Activated B cell treated with CpG ODN at 0.5 μM for 24 hours (primary cell): ENCODE measurements around the gene DHRS13. TPM values are rescaled to one million over a fixed set of nuclear protein-coding genes. Genes with fewer than 3 reads are reported as not detected.
"Not testable (repeated sequence)": the region's sequence is repeated elsewhere in the genome, so short reads cannot be mapped to it uniquely, and the experiment has no call there.

Source experiments
- ATAC-seq: fragments of 200-7000 bp; cut with Tn5 transposase; one replicate; pipeline ENCODE4 v1.10.0; 2021; ENCODE audit warnings: low read depth, mild to moderate bottlenecking, moderate library complexity
- CTCF ChIA-PET: fragments of 350-600 bp; sonication (Branson Sonifier 250); formaldehyde crosslinking; loops from one replicate; lab custom pipeline; 2021; ENCODE audit warnings: antibody characterized with exemption; lab: Charles Lee
- POLR2A ChIA-PET: fragments of 350-600 bp; sonication (Branson Sonifier 250); formaldehyde crosslinking; loops from one replicate; lab custom pipeline; 2021; ENCODE audit warnings: antibody characterized with exemption; lab: Charles Lee
- DNase-seq: peaks from one replicate; pipeline ENCODE4 v3.0.0; 2022
- H3K27ac Mint-ChIP-seq: one replicate; pipeline ENCODE4 v1.8.0; 2020; ENCODE audit warnings: mixed read lengths
- H3K27me3 Mint-ChIP-seq: one replicate; pipeline ENCODE4 v1.8.0; 2021; ENCODE audit warnings: mixed read lengths
- H3K36me3 Mint-ChIP-seq: one replicate; pipeline ENCODE4 v1.8.0; 2021; ENCODE audit warnings: low read depth, mixed read lengths
- H3K4me1 Mint-ChIP-seq: one replicate; pipeline ENCODE4 v1.8.0; 2021; ENCODE audit warnings: mixed read lengths
- H3K4me3 Mint-ChIP-seq: one replicate; pipeline ENCODE4 v1.8.0; 2020; ENCODE audit warnings: mild to moderate bottlenecking, mixed read lengths
- H3K9me3 Mint-ChIP-seq: one replicate; pipeline ENCODE4 v1.8.0; 2020; ENCODE audit warnings: mixed read lengths
- CTCF ChIP-seq: fragments of 200-600 bp; IDR thresholded peaks from one replicate; pipeline ENCODE4 v1.8.0; 2022; ENCODE audit warnings: antibody characterized with exemption, mild to moderate bottlenecking
- intact Hi-C: fragments of 100-400 bp; cut with micrococcal nuclease; formaldehyde crosslinking; loops from one replicate; pipeline ENCODE4 v1.15.1; 2024
- total RNA-seq: library from RNA; stranded (reverse); gene quantifications from 2 replicates; pipeline ENCODE4 v1.2.3, GENCODE V29; 2022

DHRS13 gene
- total RNA-seq, 1 donor from 2014 or later, result 39.6 TPM

- TF ChIP-seq CTCF, result no peak
- Mint-ChIP-seq H3K27ac (no peak overlapping the region), H3K36me3 (peaks cover 57% of the 10 kb centered on the region), H3K9me3 (no peaks in the 10 kb centered on the region), H3K4me1 (peaks cover 8% of the 10 kb centered on the region), H3K4me3 (no peak overlapping the region), H3K27me3 (no peaks in the 10 kb centered on the region)
- no peak for ATAC-seq
- ChIA-PET POLR2A (interaction anchor here (0.7 to 2.1 kb wide), 3 partner anchors 15 to 233 kb away, joined by 3 to 11 read pairs (median 4); partner anchors contain the start of gene BLTP2), CTCF (interaction anchor here (1.4 to 3.3 kb wide), 2 partner anchors 114 to 151 kb away, joined by 8 to 11 read pairs; partner anchors contain the start of gene TLCD1)
- no peak for DNase-seq
- intact Hi-C loops, result no loop called here
Observed at GRCh38 chr17:28878158-28878910, 24.5 kb downstream of the DHRS13 start.

DNA sequence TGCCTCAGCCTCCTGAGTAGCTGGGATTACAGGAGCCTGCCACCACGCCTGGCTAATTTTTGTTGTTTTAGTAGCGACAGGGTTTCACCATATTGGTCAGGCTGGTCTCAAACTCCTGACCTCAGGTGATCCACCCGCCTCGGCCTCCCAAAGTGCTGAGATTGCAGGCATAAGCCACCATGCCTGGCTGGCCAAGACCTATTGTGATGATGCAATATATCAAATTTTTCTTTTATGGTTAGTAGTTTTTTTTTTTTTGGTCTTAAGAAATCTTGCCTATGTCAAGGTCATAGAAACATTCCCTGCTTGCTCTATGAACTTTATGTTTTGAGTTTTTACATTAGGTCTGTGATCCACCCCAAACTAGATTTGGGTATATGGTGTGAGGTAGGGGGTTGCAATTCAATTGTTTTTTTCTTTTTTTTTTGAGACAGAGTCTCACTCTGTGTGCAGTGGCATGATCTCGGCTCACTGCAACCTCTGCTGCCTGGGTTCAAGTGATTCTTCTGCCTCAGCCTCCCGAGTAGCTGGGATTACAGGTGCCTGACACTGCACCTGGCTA, 25.6 kb downstream of the DHRS13 start:
- H3K27me3 Mint-ChIP-seq, ATAC-seq, CTCF ChIA-PET, H3K9me3 Mint-ChIP-seq, H3K27ac Mint-ChIP-seq, H3K4me3 Mint-ChIP-seq, DNase-seq, intact Hi-C loops: not testable (repeated sequence)
- Mint-ChIP-seq H3K4me1 (peaks cover 12% of the 10 kb centered on the region), H3K36me3 (peaks cover 46% of the 10 kb centered on the region)
- POLR2A ChIA-PET, result interaction anchor here (0.7 to 1.8 kb wide), 4 partner anchors 12 to 74 kb away, joined by 5 to 6 read pairs (median 5); partner anchors contain the start of genes FLOT2 and PHF12

GRCh38 chr17:28875848-28876550, 26.9 kb downstream of the DHRS13 start:
- intact Hi-C loops, result no loop called here
- no peak for ATAC-seq

DNA sequence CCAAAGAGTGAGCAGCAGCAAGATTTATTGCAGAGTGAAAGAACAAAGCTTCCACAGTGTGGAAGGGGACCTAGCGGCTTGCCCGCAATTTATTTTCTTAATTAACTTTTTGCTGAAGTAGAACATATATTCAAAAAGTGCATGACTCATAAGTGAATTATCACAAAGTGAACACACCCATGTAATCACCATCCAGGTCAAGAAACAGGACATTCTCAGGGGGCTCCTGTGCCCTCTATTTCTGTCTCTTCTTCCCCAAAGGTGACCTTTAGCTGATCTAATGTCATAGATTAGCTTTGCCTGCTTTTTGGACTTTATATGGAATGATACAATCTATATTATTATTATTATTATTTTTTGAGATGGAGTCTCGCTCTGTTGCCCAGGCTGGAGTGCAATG, 28.1 kb downstream of the DHRS13 start:
- no peak overlapping the region for H3K4me3 Mint-ChIP-seq
- no peak overlapping the region for H3K27ac Mint-ChIP-seq
- intact Hi-C loops, result no loop called here
- no peak for DNase-seq
- H3K27me3 Mint-ChIP-seq, result no peaks in the 10 kb centered on the region
- ChIA-PET CTCF (no interaction called here), POLR2A (no interaction called here)
- no peak for ATAC-seq
- H3K36me3 Mint-ChIP-seq, result peaks cover 21% of the 10 kb centered on the region
- H3K9me3 Mint-ChIP-seq, result no peaks in the 10 kb centered on the region
- H3K4me1 Mint-ChIP-seq, result peaks cover 28% of the 10 kb centered on the region
- TF ChIP-seq CTCF, result no peak

More at GRCh38 chr17:28875848-28876550, 26.9 kb downstream of the DHRS13 start:
- no peak for TF ChIP-seq CTCF
- Mint-ChIP-seq H3K36me3 (peaks cover 34% of the 10 kb centered on the region), H3K27me3 (no peaks in the 10 kb centered on the region), H3K4me3 (no peak overlapping the region), H3K9me3 (no peaks in the 10 kb centered on the region), H3K4me1 (peaks cover 25% of the 10 kb centered on the region), H3K27ac (no peak overlapping the region)
- POLR2A ChIA-PET, result interaction anchor here (1.8 kb wide), 1 partner anchor 22 kb away, joined by 5 read pairs; the partner anchor contains the start of gene FLOT2
- DNase-seq, result no peak
- CTCF ChIA-PET, result no interaction called here

DNA sequence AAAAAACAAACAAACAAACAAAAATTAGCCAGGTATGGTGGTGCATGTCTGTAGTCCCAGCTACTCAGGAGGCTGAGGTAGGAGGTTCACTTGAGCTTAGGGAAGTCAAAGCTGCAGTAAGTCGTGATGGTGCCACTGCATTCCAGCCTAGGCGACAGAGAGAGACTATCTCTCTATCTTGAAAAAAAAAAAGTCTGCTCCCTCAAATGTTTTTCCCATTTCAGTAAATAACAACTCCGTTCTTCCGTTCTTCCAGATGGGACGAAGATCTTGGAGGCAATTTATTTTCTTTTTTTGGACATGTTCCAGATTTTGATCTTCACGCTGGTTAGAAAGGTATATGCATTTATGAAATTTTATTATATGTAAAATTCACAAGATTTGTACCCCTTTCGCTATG, 29.0 kb downstream of the DHRS13 start:
- Mint-ChIP-seq H3K4me1 (peaks cover 28% of the 10 kb centered on the region), H3K27me3 (no peaks in the 10 kb centered on the region), H3K4me3 (no peak overlapping the region), H3K27ac (no peak overlapping the region), H3K36me3 (peaks cover 12% of the 10 kb centered on the region), H3K9me3 (no peaks in the 10 kb centered on the region)
- CTCF ChIA-PET, result no interaction called here
- no peak for TF ChIP-seq CTCF
- DNase-seq (no peak), ATAC-seq (no peak)
- intact Hi-C loops, result no loop called here
- POLR2A ChIA-PET, result interaction anchor here (0.6 kb wide), 1 partner anchor 112 kb away, joined by 15 read pairs; no protein-coding TSS in a partner anchor
